Measurements from ENCODE around the gene DNM3. TPM values are rescaled to one million over a fixed set of nuclear protein-coding genes. Genes with fewer than 3 reads are reported as not detected.

Gene DNM3
- total RNA-seq, 1 donor from 2014 or later: 2.7 TPM

DNA sequence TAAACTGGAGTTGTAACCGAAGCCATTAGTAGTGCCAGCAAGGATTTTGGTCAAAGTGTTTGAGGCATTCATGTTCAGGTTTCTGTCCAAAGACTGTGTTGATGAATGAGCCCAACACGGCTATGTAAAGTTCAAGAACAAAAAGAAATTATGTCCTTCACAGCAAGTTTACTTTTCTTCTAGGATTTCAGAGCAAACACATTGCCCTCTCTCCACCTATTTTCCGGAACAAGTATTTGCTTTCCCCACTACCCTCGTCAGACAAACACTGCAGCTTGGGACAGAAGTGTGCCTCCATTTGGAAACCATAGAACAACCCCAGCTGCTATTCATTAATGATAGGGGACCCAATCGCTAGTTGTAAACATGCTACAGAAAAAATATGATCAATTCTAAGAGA is 427.8 kb downstream of the DNM3 start:
- TF ChIP-seq CTCF (IDR thresholded peaks at IDR 0.05; ENCODE audit: insufficient read depth, low read length, poor library complexity, severe bottlenecking): no peak
- H3K4me3 ChIP-seq (ENCODE audit: low read depth, low read length): no peak overlapping the region
- H3K36me3 ChIP-seq (ENCODE audit: control insufficient read depth, insufficient read depth, low read length): no peaks in the 10 kb centered on the region
- DNase-seq (ENCODE audit: low read depth): no peak
- no peaks in the 10 kb centered on the region for H3K27me3 ChIP-seq (ENCODE audit: control insufficient read depth, insufficient read depth, low read length)

DNA sequence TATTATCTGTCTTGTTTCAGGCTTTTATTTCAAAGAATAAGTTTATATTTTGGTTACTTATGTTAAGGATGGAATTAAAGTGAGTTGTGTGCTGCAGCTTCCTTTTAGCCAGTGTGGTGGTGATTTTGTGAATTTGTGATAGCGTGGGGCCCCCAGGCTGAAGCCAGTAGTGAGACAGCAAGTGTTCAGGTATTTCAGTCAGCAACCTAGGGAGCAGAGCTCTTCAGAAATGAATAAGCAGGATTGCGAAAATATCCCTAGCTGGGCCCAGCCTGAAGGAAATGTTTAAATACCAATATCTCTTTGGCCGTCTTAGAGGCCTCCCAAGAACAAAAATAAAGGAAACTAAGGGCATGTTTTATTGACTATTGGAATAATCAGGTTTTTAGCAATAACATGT is 428.3 kb downstream of the DNM3 start:
- no peak for TF ChIP-seq CTCF (IDR thresholded peaks at IDR 0.05; ENCODE audit: insufficient read depth, low read length, poor library complexity, severe bottlenecking)
- Histone ChIP-seq H3K4me3 (ENCODE audit: low read depth, low read length) (no peak overlapping the region), H3K27me3 (ENCODE audit: control insufficient read depth, insufficient read depth, low read length) (no peaks in the 10 kb centered on the region), H3K36me3 (ENCODE audit: control insufficient read depth, insufficient read depth, low read length) (no peaks in the 10 kb centered on the region)
- no peak for DNase-seq (ENCODE audit: low read depth)

DNA sequence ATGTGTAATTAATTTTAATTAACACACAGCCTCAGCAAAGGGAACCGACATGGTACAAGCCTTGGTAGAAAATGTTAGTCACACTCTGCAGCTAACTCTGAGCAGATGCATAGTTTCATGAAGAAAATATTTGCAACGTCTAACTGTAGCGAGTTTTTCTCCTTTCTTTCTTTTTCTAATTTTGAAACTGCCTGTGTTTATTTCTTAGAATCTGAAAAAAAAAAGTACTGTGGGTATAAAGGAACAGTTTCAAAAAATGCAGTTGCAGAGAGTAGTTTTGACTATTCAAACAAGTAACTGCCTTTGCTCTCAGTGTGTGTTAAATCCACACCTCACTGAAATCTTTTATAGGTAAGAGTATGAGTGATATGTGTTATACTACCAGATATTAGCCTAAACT is 429.3 kb downstream of the DNM3 start:
- H3K4me3 ChIP-seq (ENCODE audit: low read depth, low read length): no peak overlapping the region
- no peak for TF ChIP-seq CTCF (IDR thresholded peaks at IDR 0.05; ENCODE audit: insufficient read depth, low read length, poor library complexity, severe bottlenecking)
- no peak for DNase-seq (ENCODE audit: low read depth)
- H3K36me3 ChIP-seq (ENCODE audit: control insufficient read depth, insufficient read depth, low read length): no peaks in the 10 kb centered on the region
- no peaks in the 10 kb centered on the region for H3K27me3 ChIP-seq (ENCODE audit: control insufficient read depth, insufficient read depth, low read length)

DNA sequence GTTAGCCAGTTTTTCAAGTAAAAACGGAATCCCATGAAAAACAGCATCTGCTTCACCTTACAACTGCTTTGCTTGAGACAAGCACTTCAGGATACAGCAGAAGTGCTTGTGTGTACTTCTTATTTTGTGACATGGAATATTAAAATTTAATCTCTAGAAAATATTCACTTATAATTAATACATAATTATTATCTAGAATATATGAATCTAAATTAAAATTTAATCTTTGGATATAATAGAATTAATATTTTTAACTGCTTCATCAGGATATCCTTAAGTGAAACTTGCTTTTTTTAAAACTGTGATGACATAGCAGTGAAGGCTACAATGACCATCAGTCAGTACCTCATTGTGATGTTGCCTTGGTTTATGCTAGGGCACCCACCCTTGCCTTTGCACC is 430.8 kb downstream of the DNM3 start:
- DNase-seq (ENCODE audit: low read depth): no peak
- Histone ChIP-seq H3K4me3 (ENCODE audit: low read depth, low read length) (no peak overlapping the region), H3K27me3 (ENCODE audit: control insufficient read depth, insufficient read depth, low read length) (no peaks in the 10 kb centered on the region), H3K36me3 (ENCODE audit: control insufficient read depth, insufficient read depth, low read length) (no peaks in the 10 kb centered on the region)
- TF ChIP-seq CTCF (IDR thresholded peaks at IDR 0.05; ENCODE audit: insufficient read depth, low read length, poor library complexity, severe bottlenecking): no peak

DNA sequence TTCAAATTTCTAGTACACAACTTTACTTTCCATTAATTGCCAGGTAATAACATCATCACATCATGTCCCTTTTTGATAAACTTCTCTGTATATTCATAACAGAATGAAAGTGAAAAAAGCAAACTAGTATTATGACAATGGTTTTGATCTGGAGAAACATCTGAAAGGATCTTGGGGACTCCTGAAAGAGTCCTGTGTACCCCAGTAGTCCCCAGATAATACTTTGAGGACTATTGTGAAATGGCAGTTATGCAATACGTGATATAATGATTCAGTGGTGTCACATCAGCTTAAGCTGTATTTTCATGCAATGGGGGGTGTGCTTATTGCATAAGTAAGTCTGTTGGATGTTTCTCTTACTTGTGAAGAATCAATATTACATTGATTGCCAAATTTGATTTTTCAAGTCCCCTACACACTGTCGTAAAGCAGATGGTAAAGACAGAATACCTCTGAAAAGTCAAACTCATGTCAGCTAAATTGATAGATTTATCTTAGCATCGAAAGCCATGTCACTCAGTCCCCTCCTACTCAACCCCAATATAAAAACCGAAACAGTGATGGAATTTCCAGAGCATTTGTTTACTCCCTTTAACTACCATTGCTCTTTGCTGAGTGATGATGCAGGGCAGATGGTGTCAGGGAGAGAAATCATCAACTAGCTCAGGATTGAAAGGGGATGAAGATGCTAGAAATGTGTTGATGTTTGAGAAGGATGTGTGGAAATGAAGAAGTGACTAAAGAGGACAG is 432.5 kb downstream of the DNM3 start:
- Histone ChIP-seq H3K36me3 (ENCODE audit: control insufficient read depth, insufficient read depth, low read length) (no peaks in the 10 kb centered on the region), H3K27me3 (ENCODE audit: control insufficient read depth, insufficient read depth, low read length) (no peaks in the 10 kb centered on the region), H3K4me3 (ENCODE audit: low read depth, low read length) (no peak overlapping the region)
- no peak for TF ChIP-seq CTCF (IDR thresholded peaks at IDR 0.05; ENCODE audit: insufficient read depth, low read length, poor library complexity, severe bottlenecking)
- DNase-seq (ENCODE audit: low read depth): no peak

DNA sequence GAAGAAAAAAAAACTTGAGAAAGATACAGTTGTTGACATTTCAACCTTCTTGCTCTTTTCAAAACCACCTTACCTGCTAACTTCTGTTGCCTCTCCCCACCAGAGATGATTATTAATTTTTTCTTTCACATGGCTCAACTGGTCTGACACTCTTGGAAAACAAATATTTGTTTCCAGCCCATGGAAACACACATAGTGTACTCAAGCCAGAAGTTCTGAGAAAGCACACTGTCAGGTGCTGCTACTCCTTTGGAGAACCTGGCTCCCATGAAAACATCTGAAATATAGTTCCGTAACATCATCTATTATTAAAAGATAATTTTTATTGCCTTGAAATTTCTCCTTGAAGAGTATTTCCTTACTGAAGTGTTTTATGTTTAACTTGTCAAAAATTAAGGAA is 434.2 kb downstream of the DNM3 start:
- Histone ChIP-seq H3K27me3 (ENCODE audit: control insufficient read depth, insufficient read depth, low read length) (no peaks in the 10 kb centered on the region), H3K4me3 (ENCODE audit: low read depth, low read length) (no peak overlapping the region), H3K36me3 (ENCODE audit: control insufficient read depth, insufficient read depth, low read length) (no peaks in the 10 kb centered on the region)
- DNase-seq (ENCODE audit: low read depth): no peak
- no peak for TF ChIP-seq CTCF (IDR thresholded peaks at IDR 0.05; ENCODE audit: insufficient read depth, low read length, poor library complexity, severe bottlenecking)
